C4-2B (cell line): ENCODE data around the gene GRK4.
A peak's percentile ranks its signal among the peaks of the same experiment; 100 is the strongest.

Source experiments
- H3K27ac ChIP-seq: fragments of 450-650 bp; 2 replicates; pipeline ENCODE4 v1.5.1; 2017
- ZFX ChIP-seq: fragments of 450-650 bp; IDR thresholded peaks from 2 replicates; pipeline ENCODE4 v1.6.1; 2017
- TF ChIP-seq, protein P1 (sequence below): fragments of 450-650 bp; conservative IDR thresholded peaks from 2 replicates; pipeline ENCODE4 v1.5.1; 2017; ENCODE audit warnings: mild to moderate bottlenecking

GRK4 gene

DNA sequence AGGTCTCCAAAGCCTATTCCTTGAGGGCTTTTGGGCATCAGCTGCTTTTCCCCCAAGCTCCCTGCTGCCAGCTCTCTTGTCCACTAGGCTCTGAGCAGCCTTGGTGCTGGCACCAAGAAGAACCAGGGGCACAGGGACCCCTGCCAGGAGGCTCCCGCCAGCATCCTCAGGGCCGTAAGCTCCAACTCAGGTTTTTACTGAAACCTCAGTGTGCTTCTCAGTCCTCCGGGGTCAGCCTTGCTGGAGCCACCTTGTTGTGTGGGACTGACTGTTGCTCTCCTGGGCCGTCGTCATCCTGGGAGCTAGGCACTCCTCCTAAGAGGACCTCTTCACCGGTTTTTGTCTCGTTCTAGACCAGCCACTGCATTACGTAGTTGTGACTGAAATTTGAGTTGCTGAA lies 39.1 kb upstream of the GRK4 start:
- no peak overlapping the region for H3K27ac ChIP-seq
- no peak for TF ChIP-seq ZFX

DNA sequence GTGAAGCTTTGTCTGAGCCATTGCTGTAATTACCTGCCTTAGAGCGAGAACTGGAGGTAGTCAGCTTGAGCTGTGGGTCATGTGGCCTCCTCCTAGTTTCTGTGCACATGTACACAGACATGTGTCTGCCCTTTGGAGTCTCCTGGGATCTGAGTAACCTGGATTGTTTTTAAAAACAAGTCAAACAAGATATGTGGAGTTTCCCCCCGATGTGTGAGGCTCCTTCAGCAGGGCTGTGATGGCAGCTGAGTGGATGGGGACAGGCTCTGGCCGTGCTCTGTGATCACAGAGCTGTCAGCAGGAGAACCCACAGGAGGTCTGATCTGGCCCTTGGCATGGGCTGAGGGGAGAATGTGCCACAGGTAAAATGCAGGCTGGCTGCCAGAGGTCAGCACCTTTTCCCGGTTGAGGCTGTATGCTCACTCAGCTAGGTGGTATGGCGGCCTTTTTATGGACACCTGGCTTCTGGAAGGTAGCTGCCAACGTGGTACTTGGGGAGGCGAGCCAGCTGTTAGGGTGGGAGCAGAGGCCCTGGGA lies 38.5 kb upstream of the GRK4 start:
- TF ChIP-seq ZFX, result no peak
- TF ChIP-seq, protein P1, sequence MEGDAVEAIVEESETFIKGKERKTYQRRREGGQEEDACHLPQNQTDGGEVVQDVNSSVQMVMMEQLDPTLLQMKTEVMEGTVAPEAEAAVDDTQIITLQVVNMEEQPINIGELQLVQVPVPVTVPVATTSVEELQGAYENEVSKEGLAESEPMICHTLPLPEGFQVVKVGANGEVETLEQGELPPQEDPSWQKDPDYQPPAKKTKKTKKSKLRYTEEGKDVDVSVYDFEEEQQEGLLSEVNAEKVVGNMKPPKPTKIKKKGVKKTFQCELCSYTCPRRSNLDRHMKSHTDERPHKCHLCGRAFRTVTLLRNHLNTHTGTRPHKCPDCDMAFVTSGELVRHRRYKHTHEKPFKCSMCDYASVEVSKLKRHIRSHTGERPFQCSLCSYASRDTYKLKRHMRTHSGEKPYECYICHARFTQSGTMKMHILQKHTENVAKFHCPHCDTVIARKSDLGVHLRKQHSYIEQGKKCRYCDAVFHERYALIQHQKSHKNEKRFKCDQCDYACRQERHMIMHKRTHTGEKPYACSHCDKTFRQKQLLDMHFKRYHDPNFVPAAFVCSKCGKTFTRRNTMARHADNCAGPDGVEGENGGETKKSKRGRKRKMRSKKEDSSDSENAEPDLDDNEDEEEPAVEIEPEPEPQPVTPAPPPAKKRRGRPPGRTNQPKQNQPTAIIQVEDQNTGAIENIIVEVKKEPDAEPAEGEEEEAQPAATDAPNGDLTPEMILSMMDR, result no peak

DNA sequence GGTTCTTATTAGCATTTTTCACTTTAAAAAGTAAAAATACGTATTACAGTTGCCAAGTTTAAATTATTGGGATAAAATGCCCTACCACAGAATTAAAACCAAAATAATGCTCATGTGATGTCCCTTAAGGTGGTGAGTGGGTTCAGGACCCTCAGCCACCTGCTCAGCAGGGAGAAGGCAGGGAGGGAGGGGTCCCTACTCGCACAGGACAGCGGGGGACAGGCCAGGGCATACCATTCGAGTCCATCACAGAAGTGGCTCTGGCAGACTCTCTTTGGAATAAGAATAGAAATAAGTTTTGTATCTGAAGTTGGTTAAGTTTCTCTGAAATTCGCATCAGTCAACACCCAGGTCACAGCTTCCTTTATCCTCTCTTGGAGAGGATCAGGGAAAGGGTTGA lies 37.9 kb upstream of the GRK4 start:
- no peak overlapping the region for H3K27ac ChIP-seq
- TF ChIP-seq ZFX, result no peak
- TF ChIP-seq, protein P1, result no peak

More for the DNA sequence above, 38.5 kb upstream of the GRK4 start:
- H3K27ac ChIP-seq, result 0 out of 2 replicates have a peak overlapping the region, but pooled peaks have one; percentile 0

DNA sequence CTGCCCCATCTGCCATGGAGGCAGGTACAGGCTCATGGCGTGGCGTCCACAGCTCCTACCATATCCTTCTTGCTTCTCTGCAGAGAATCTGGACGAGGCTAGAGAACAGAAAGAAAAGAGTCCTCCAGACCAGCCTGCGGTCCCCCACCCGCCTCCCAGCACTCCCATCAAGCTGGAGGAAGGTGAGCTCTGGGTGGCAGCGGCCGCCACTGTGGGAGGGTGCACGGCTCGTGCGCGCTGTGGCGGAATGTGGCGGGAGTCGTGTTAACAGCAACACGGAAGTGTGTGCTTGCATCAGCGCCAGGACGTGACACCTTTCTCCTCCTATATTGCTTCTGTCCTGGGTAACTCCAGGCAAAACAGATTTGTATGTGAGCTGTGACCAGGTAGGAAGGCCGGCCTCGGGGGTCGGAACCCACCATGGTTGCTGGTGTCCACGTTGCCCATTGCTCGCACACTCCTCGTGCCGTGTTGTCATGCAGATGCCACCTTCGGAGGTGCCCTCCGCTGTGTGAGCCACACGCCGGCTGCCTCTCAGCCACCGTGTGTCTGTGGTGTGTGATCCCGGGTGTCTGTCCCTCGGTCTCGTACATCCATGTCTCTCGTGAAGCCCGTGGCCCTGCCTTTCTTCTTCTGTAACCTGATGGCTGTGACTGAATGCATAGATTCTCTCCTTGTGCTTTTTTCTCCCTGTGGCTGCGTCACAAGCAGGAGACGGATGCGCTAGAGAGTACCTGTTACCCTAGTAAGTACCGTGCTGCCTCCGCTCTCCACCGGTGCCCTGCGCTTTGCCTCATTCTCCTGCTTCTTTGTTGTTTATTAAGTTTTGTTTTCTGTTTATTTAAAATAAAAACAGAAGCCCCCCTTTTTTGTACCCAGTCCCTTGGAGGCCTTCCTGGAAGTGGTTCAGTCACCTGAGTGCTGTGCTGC lies 37.2 kb upstream of the GRK4 start:
- TF ChIP-seq ZFX, result no peak
- TF ChIP-seq, protein P1, result no peak
- H3K27ac ChIP-seq, result no peak overlapping the region

DNA sequence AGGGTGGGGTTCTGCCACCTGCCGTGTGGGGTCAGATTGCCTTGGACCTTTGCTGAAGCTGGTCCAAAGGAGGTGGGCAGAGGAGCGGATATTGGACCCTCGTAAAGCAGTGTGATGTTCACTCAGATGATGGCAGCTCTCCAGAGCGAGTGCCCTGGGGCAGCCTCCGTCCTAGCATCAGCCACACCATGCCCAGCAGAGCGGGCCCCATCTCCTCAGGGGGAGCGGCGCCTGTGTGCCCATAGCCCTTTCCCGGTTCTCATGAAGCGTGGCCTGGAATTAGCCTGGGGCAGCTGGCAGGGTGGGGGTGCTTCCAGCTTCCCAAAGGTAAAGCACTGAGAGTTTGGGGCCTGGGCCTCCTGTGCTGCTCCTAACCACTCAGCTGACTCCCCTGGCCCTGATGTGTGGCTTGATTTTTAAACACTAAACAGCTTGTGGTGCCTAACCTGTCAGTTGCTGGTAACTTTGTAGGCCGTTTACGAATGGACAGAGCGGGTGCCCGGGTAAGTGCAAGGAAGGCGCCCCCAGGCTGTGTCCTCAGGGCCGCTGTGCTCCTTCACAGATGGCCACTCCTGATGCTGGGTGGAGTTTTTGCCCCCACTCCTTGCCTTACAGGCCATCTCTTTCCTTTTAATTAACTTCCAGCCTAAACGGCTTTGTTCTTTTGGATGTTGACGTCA lies 36.2 kb upstream of the GRK4 start:
- no peak overlapping the region for H3K27ac ChIP-seq
- TF ChIP-seq, protein P1, result no peak
- no peak for TF ChIP-seq ZFX

DNA sequence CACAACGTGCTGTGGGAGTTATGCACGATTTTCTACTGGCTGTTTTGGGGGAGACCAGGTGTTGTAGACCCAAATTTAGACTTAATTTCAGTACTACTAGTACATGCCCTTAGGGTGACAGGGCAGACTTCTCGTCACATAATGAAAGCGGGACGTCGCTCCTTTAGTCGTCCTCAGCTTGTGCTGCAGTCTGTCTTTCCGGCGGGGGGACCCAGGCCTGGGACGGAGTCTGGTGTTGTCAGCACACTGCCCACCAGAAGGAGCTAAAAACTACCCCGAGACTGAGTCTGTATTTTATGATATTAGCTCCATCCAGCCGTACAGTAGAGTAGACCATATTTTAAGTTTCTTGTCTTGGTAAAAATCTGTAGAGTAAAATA lies 35.7 kb upstream of the GRK4 start:
- H3K27ac ChIP-seq, result no peak overlapping the region
- no peak for TF ChIP-seq ZFX
- TF ChIP-seq, protein P1, result no peak

DNA sequence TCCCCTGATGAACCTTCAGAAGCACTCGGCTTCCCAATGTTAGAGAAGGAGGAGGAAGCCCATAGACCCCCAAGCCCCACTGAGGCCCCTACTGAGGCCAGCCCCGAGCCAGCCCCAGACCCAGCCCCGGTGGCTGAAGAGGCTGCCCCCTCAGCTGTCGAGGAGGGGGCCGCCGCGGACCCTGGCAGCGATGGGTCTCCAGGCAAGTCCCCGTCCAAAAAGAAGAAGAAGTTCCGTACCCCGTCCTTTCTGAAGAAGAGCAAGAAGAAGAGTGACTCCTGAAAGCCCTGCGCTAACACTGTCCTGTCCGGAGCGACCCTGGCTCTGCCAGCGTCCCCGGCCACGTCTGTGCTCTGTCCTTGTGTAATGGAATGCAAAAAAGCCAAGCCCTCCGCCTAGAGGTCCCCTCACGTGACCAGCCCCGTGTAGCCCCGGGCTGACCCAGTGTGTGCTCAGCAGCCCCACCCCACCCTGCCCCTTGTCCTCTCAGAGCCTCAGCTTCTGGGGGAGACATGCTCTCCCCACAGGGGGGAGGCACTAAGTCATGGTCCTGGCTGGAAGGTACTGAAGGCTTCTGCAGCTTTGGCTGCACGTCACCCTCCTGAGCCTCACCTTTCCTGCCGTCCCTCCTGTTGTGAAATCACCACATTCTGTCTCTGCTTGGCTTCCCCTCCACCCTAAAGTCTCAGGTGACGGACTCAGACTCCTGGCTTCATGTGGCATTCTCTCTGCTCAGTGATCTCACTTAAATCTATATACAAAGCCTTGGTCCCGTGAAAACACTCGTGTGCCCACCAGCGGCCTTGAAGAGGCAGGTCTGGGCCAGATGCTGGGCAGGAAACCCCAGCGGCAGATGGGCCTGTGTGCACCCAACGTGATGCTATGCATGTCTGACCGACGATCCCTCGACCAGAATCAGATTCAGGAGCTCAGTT lies 34.9 kb upstream of the GRK4 start:
- TF ChIP-seq, protein P1, result no peak
- no peak for TF ChIP-seq ZFX
- H3K27ac ChIP-seq, result no peak overlapping the region
